DOHH2 (cell line): Measurements from ENCODE around the gene UQCRH.

Experiments used
- H3F3A ChIP-seq: fragments of 200-600 bp; sonication (generic), shearing (Covaris generic); 2 replicates; pipeline ENCODE4 v1.6.0; 2016; ENCODE audit warnings: antibody characterized with exemption, mild to moderate bottlenecking; ENCODE audit not compliant: control insufficient read depth, insufficient read depth
- H3K27ac ChIP-seq: fragments of 200-600 bp; sonication (generic); 2 replicates; pipeline ENCODE4 v1.5.1; 2014; ENCODE audit warnings: low read depth, mild to moderate bottlenecking, low read length, moderate library complexity
- H3K27me3 ChIP-seq: fragments of 200-600 bp; sonication (generic); 2 replicates; pipeline ENCODE4 v1.6.1; 2014; ENCODE audit warnings: mild to moderate bottlenecking, low read length, mixed read lengths; ENCODE audit not compliant: control insufficient read depth
- H3K36me3 ChIP-seq: fragments of 200-600 bp; sonication (generic); 2 replicates; pipeline ENCODE4 v1.6.1; 2014; ENCODE audit warnings: mild to moderate bottlenecking, low read length, moderate library complexity, mixed read lengths; ENCODE audit not compliant: control insufficient read depth
- H3K4me1 ChIP-seq: fragments of 200-600 bp; sonication (generic); 2 replicates; pipeline ENCODE4 v1.6.1; 2014; ENCODE audit warnings: mild to moderate bottlenecking, low read length, mixed read lengths; ENCODE audit not compliant: control insufficient read depth
- H3K4me2 ChIP-seq: fragments of 200-600 bp; sonication (generic); 2 replicates; pipeline ENCODE4 v1.6.0; 2014; ENCODE audit warnings: mild to moderate bottlenecking, low read length, moderate library complexity
- H3K4me3 ChIP-seq: fragments of 200-600 bp; sonication (generic); 2 replicates; pipeline ENCODE4 v1.5.1; 2014; ENCODE audit warnings: mild to moderate bottlenecking, low read length, mixed read lengths
- H3K79me2 ChIP-seq: fragments of 200-600 bp; sonication (generic); 2 replicates; pipeline ENCODE4 v1.6.1; 2014; ENCODE audit warnings: mild to moderate bottlenecking, low read length, mixed read lengths; ENCODE audit not compliant: control insufficient read depth
- H3K9me2 ChIP-seq: fragments of 200-600 bp; sonication (generic); replicated peaks from 2 replicates; pipeline ENCODE4 v1.6.1; 2014; ENCODE audit warnings: mild to moderate bottlenecking, low read length, mixed read lengths; ENCODE audit not compliant: control insufficient read depth
- H3K9me3 ChIP-seq: fragments of 200-600 bp; sonication (generic); 2 replicates; pipeline ENCODE4 v1.6.1; 2014; ENCODE audit warnings: antibody characterized with exemption, low read length, mixed read lengths; ENCODE audit not compliant: control insufficient read depth, insufficient read depth
- H4K20me1 ChIP-seq: fragments of 200-600 bp; sonication (generic); 2 replicates; pipeline ENCODE4 v1.6.0; 2014; ENCODE audit warnings: low read depth, mild to moderate bottlenecking, antibody characterized with exemption, low read length, moderate library complexity; ENCODE audit not compliant: control insufficient read depth, insufficient read depth
- EZH2phosphoT487 ChIP-seq: fragments of 200-600 bp; sonication (generic); IDR thresholded peaks from 2 replicates; pipeline ENCODE4 v1.6.1; 2017; ENCODE audit warnings: borderline replicate concordance, mild to moderate bottlenecking, antibody characterized with exemption, low read length, moderate library complexity, mixed read lengths
- TF ChIP-seq, protein P1 (sequence below): fragments of 200-600 bp; sonication (generic); IDR thresholded peaks from one replicate; pipeline ENCODE4 v1.5.1; 2014; ENCODE audit warnings: antibody characterized with exemption, mild to moderate bottlenecking, low read depth, low read length; ENCODE audit not compliant: poor library complexity, severe bottlenecking

The UQCRH gene

DNA sequence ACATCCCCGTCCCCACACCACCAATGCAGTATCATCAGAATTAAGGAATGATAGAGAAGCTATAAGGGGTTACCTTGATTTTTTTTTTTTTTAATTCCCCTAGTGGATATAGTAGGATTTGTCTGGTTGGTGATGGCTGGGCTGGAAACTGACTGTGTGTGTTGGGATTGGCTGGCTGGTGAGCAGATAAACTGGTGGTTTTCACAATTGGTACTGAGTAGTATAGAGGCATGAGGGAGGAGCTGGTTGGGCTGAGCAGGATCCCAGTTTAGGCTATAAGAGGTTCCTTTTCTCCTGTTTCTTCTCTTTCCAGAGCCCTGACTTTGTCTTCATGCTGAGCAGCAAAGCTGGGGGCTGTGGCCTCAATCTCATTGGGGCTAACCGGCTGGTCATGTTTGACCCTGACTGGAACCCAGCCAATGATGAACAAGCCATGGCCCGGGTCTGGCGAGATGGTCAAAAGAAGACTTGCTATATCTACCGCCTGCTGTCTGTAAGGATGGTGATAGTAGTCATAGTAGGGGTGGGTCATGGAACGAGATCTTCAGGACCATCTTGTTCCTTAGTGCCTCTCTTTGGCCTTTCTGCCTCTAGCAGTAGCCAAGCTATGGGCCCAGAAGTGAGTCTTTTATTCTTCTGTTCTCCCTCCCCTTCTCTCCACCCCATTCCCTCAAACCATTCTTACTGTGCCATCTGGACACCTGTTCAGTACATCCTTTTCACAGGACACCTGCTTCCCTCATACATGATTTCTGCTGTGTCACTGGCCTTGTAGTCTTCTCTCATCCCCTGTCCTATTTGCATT is 29.1 kb upstream of the UQCRH start:
- H3K36me3 ChIP-seq = peaks cover 100% of the 10 kb centered on the region
- no peaks in the 10 kb centered on the region for H3K9me3 ChIP-seq
- H4K20me1 ChIP-seq = no peaks in the 10 kb centered on the region; the same call in 1 of the 2 replicates
- H3F3A ChIP-seq = no peaks in the 10 kb centered on the region
- no peaks in the 10 kb centered on the region for H3K9me2 ChIP-seq
- H3K4me3 ChIP-seq = no peak overlapping the region
- no peaks in the 10 kb centered on the region for H3K79me2 ChIP-seq
- no peaks in the 10 kb centered on the region for H3K4me1 ChIP-seq
- no peaks in the 10 kb centered on the region for H3K27me3 ChIP-seq
- no peak overlapping the region for H3K27ac ChIP-seq
- TF ChIP-seq, protein P1, sequence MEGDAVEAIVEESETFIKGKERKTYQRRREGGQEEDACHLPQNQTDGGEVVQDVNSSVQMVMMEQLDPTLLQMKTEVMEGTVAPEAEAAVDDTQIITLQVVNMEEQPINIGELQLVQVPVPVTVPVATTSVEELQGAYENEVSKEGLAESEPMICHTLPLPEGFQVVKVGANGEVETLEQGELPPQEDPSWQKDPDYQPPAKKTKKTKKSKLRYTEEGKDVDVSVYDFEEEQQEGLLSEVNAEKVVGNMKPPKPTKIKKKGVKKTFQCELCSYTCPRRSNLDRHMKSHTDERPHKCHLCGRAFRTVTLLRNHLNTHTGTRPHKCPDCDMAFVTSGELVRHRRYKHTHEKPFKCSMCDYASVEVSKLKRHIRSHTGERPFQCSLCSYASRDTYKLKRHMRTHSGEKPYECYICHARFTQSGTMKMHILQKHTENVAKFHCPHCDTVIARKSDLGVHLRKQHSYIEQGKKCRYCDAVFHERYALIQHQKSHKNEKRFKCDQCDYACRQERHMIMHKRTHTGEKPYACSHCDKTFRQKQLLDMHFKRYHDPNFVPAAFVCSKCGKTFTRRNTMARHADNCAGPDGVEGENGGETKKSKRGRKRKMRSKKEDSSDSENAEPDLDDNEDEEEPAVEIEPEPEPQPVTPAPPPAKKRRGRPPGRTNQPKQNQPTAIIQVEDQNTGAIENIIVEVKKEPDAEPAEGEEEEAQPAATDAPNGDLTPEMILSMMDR = no peak
- TF ChIP-seq EZH2phosphoT487 = no peak
- no peak overlapping the region for H3K4me2 ChIP-seq

DNA sequence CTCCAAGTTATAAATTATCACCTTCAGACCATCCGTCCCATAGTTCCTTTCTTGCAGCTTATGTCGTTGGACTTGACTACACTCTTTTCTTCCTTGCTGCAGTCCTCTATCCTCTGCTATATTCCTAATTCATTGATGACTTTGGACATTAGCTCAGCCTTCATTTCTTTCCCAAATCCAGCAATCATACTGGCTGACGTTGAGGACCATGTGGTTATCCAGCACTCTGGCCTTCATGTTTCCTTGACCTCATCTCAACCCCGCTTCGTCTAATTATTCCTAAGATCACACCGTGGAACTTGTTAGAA is 28.5 kb upstream of the UQCRH start:
- Histone ChIP-seq H3K27ac (no peak overlapping the region), H3K79me2 (no peaks in the 10 kb centered on the region), H3F3A (no peaks in the 10 kb centered on the region), H3K4me2 (no peak overlapping the region), H3K27me3 (no peaks in the 10 kb centered on the region), H3K9me2 (no peaks in the 10 kb centered on the region), H3K4me1 (no peaks in the 10 kb centered on the region), H4K20me1 (no peaks in the 10 kb centered on the region; the same call in 1 of the 2 replicates), H3K36me3 (peaks cover 100% of the 10 kb centered on the region), H3K4me3 (no peak overlapping the region), H3K9me3 (no peaks in the 10 kb centered on the region)
- no peak for TF ChIP-seq EZH2phosphoT487
- TF ChIP-seq, protein P1 = no peak

DNA sequence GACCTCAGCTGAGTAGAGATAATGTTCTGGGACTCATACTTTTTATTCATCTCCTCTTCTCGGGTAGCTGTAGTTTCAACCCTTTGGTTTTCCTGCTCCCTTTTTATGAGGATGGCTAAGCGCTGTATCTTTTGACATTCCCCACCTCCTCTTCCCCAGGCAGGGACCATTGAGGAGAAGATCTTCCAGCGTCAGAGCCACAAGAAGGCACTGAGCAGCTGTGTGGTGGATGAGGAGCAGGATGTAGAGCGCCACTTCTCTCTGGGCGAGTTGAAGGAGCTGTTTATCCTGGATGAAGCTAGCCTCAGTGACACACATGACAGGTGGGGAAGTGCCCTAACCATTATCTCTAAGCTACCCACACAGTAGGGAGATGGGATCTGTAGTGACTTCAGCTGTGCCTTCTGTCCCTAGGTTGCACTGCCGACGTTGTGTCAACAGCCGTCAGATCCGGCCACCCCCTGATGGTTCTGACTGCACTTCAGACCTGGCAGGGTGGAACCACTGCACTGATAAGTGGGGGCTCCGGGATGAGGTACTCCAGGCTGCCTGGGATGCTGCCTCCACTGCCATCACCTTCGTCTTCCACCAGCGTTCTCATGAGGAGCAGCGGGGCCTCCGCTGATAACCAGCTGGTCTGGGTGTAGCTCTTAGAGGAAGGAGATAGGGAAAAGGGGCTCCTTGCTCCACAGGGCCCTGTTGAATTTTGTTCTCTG is 25.7 kb upstream of the UQCRH start:
- no peaks in the 10 kb centered on the region for H3K27me3 ChIP-seq
- H3K9me3 ChIP-seq = no peaks in the 10 kb centered on the region
- H3F3A ChIP-seq = 0 out of 2 replicates have a peak, but pooled peaks cover under 1% of the 10 kb centered on the region
- no peaks in the 10 kb centered on the region for H3K9me2 ChIP-seq
- H3K4me2 ChIP-seq = no peak overlapping the region
- no peaks in the 10 kb centered on the region for H3K4me1 ChIP-seq
- H3K4me3 ChIP-seq = no peak overlapping the region
- H4K20me1 ChIP-seq = no peaks in the 10 kb centered on the region; the same call in 1 of the 2 replicates
- TF ChIP-seq, protein P1 = no peak
- TF ChIP-seq EZH2phosphoT487 = no peak
- no peaks in the 10 kb centered on the region for H3K79me2 ChIP-seq
- no peak overlapping the region for H3K27ac ChIP-seq
- H3K36me3 ChIP-seq = peaks cover 96% of the 10 kb centered on the region
